ENCODE results near the gene METTL1. TPM values are rescaled to one million over a fixed set of nuclear protein-coding genes. Genes with fewer than 3 reads are reported as not detected.

The METTL1 gene
- polyA plus RNA-seq, 1 donor from 2014 or later = 15.9 TPM

Other genes starting within 250 kb of the METTL1 start
- gene MBD6, start 249.3 kb downstream of the METTL1 start, polyA plus RNA-seq = 6.3 TPM
- gene DCTN2, start 224.9 kb downstream of the METTL1 start, polyA plus RNA-seq = 79.0 TPM
- gene KIF5A, start 222.1 kb downstream of the METTL1 start, polyA plus RNA-seq = not detected
- gene PIP4K2C, start 180.9 kb downstream of the METTL1 start, polyA plus RNA-seq = 15.5 TPM
- 0.91 TPM for gene DTX3, start 167.3 kb downstream of the METTL1 start, polyA plus RNA-seq
- not detected for gene ARHGEF25, start 160.7 kb downstream of the METTL1 start, polyA plus RNA-seq
- not detected for gene B4GALNT1, start 138.9 kb downstream of the METTL1 start, polyA plus RNA-seq
- 70.4 TPM for gene OS9, start 78.0 kb downstream of the METTL1 start, polyA plus RNA-seq
- gene AGAP2, start 33.4 kb downstream of the METTL1 start, polyA plus RNA-seq = 4.1 TPM
- 52.8 TPM for gene TSPAN31, start 27.1 kb downstream of the METTL1 start, polyA plus RNA-seq
- gene CDK4, start 19.8 kb downstream of the METTL1 start, polyA plus RNA-seq = 77.4 TPM
- 11.9 TPM for gene MARCHF9, start 17.0 kb downstream of the METTL1 start, polyA plus RNA-seq
- 0.09 TPM for gene CYP27B1, start 5.0 kb downstream of the METTL1 start, polyA plus RNA-seq
- 1.5 TPM for gene EEF1AKMT3, start 509 bp upstream of the METTL1 start, polyA plus RNA-seq
- gene TSFM, start 10.7 kb upstream of the METTL1 start, polyA plus RNA-seq = 27.1 TPM
- gene AVIL, start 46.6 kb upstream of the METTL1 start, polyA plus RNA-seq = 0.19 TPM
- gene CTDSP2, start 74.6 kb upstream of the METTL1 start, polyA plus RNA-seq = 44.6 TPM
- 18.3 TPM for gene ATP23, start 169.5 kb upstream of the METTL1 start, polyA plus RNA-seq

Measured in IgD-negative memory B cell (primary cell).